Upper lobe of right lung (tissue), 1 donor: ENCODE data around the gene ZC3H10. TPM values are rescaled to one million over a fixed set of nuclear protein-coding genes. Genes with fewer than 3 reads are reported as not detected.

Experiments
- ATAC-seq: fragments of 200-7000 bp; cut with Tn5 transposase; one replicate; pipeline ENCODE4 v1.9.1; 2020; ENCODE audit warnings: mild to moderate bottlenecking, moderate library complexity
- DNase-seq: peaks from one replicate; pipeline ENCODE4 v3.0.0-alpha.2; 2020
- H3K27ac ChIP-seq: fragments of 200-600 bp; one replicate; pipeline ENCODE4 v1.8.0; 2022
- H3K27me3 ChIP-seq: fragments of 200-600 bp; one replicate; pipeline ENCODE4 v1.8.0; 2022; ENCODE audit warnings: mild to moderate bottlenecking
- H3K36me3 ChIP-seq: fragments of 200-600 bp; one replicate; pipeline ENCODE4 v1.8.0; 2022
- H3K4me1 ChIP-seq: fragments of 200-600 bp; one replicate; pipeline ENCODE4 v1.8.0; 2022
- H3K4me3 ChIP-seq: fragments of 200-600 bp; one replicate; pipeline ENCODE4 v1.8.0; 2022; ENCODE audit warnings: mild to moderate bottlenecking
- H3K9me3 ChIP-seq: fragments of 200-600 bp; one replicate; pipeline ENCODE4 v1.8.0; 2022
- intact Hi-C: fragments of 100-400 bp; cut with DNase I; formaldehyde crosslinking; loops from one replicate; pipeline ENCODE4 v1.11.0; 2022
- total RNA-seq: library from RNA; stranded (reverse); fragmentation: NEBNext Ultra II Directional; extraction: Animal tissue kit (Norgen Biotek cat#: 25700); gene quantifications from one replicate; pipeline ENCODE4 v1.2.1, GENCODE V29; 2021
- TF ChIP-seq, protein P1 (sequence below): fragments of 200-600 bp; IDR thresholded peaks from one replicate; pipeline ENCODE4 v1.8.0; 2022; ENCODE audit warnings: antibody characterized with exemption
- donor health status: DM: no; HTN: yes; CAD: no; lungs with severe emphysema.

Gene ZC3H10
- total RNA-seq, 1 donor from 2014 or later, result 8.4 TPM

DNA sequence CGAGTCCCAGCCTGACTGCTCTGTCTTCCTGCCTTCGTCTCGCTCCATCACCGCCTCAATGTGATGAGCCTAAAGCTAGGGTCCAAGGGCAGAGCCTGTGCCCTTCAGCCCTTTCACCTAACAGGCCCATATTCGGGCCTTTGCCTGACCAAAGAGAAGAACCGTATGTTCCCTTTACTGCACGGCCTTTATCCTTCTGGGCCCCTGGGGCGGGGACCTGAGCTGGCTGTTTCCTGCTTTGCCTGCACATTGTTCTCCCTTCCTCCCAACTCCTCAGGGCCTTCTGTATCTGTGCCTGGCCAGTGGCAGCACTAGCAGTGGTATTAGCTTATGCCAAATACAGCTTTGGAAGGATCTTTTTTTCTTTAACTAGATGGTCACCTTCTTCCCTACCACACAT is 25.8 kb downstream of the ZC3H10 start:
- no peak for DNase-seq
- peaks cover 13% of the 10 kb centered on the region for H3K4me1 ChIP-seq
- H3K4me3 ChIP-seq, result no peak overlapping the region
- H3K27ac ChIP-seq, result peak overlapping the region; percentile 56
- no peaks in the 10 kb centered on the region for H3K27me3 ChIP-seq
- intact Hi-C loops, result no loop called here
- ATAC-seq, result peak; percentile 61
- no peaks in the 10 kb centered on the region for H3K9me3 ChIP-seq
- H3K36me3 ChIP-seq, result peaks cover 66% of the 10 kb centered on the region
- TF ChIP-seq, protein P1, sequence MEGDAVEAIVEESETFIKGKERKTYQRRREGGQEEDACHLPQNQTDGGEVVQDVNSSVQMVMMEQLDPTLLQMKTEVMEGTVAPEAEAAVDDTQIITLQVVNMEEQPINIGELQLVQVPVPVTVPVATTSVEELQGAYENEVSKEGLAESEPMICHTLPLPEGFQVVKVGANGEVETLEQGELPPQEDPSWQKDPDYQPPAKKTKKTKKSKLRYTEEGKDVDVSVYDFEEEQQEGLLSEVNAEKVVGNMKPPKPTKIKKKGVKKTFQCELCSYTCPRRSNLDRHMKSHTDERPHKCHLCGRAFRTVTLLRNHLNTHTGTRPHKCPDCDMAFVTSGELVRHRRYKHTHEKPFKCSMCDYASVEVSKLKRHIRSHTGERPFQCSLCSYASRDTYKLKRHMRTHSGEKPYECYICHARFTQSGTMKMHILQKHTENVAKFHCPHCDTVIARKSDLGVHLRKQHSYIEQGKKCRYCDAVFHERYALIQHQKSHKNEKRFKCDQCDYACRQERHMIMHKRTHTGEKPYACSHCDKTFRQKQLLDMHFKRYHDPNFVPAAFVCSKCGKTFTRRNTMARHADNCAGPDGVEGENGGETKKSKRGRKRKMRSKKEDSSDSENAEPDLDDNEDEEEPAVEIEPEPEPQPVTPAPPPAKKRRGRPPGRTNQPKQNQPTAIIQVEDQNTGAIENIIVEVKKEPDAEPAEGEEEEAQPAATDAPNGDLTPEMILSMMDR, result no peak

DNA sequence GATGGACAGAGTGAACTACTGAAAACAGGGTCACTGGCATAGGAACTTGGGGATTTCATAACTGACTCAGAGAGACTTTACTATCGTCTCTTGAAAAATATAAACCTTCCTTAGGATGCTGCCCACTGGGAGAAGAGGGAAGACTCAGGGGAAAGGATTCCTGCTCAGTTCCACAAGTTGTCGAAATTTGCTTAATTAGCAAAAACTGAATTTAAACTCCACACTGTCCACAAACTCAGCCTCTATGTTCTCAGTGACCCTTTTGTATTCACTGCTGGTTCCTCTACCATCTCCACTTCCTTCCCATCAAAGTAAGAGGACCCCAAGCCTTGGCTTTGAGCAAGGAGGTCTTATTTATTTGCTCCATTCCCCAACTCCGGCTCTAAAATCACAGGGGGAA is 27.2 kb downstream of the ZC3H10 start:
- H3K4me1 ChIP-seq, result peaks cover 13% of the 10 kb centered on the region
- H3K9me3 ChIP-seq, result no peaks in the 10 kb centered on the region
- peaks cover 53% of the 10 kb centered on the region for H3K36me3 ChIP-seq
- ATAC-seq (no peak), DNase-seq (no peak)
- H3K4me3 ChIP-seq, result no peak overlapping the region
- TF ChIP-seq, protein P1, result no peak
- H3K27ac ChIP-seq, result no peak overlapping the region
- intact Hi-C loops, result no loop called here
- H3K27me3 ChIP-seq, result no peaks in the 10 kb centered on the region

DNA sequence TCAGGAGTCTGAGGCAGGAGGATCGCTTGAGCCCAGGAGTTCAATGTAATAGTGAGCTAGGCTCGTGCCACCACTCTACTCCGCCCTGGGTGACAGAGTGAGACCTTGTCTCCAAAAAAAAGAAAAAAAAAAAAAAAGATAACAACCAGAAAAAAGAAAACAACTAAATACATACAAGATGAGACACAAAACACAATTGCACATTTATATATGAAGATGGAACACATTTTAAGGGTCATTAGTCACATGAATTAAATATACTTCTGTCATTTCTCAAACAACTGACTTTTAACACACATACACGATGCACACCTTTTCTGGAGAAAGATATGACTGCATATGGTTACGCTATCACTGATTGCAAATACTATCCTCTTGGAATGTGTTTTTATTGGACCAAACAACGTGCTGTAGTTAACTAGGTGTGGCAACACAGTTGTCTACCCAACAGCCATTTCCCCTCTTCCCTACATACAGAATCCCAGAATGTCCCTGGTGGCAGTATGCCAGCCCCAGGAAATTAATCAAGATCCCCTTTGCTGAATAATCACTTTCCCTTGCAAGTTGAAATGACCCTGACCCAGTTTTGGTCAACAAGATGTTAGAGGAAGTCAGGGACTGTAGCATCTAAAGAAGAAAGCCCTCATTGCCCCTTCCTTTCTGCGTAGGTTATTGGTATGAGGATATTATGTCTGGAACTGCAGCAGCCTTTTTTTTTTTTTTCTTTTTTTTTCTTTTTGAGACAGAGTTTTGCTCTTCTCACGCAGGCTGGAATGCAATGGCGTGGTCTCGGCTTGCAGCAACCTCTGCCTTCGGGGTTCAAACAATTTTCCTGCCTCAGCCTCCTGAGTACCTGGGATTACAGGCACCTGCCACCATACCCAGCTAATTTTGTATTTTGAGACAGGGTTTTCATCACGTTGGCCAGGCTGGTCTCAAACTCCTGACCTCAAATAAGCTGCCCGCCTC is 28.7 kb downstream of the ZC3H10 start:
- no peaks in the 10 kb centered on the region for H3K9me3 ChIP-seq
- TF ChIP-seq, protein P1, result no peak
- H3K27ac ChIP-seq, result peak overlapping the region; percentile 31
- no peak overlapping the region for H3K4me3 ChIP-seq
- H3K36me3 ChIP-seq, result peaks cover 39% of the 10 kb centered on the region
- ATAC-seq, result no peak
- no peak for DNase-seq
- no peaks in the 10 kb centered on the region for H3K27me3 ChIP-seq
- intact Hi-C loops, result no loop called here
- peaks cover 27% of the 10 kb centered on the region for H3K4me1 ChIP-seq

DNA sequence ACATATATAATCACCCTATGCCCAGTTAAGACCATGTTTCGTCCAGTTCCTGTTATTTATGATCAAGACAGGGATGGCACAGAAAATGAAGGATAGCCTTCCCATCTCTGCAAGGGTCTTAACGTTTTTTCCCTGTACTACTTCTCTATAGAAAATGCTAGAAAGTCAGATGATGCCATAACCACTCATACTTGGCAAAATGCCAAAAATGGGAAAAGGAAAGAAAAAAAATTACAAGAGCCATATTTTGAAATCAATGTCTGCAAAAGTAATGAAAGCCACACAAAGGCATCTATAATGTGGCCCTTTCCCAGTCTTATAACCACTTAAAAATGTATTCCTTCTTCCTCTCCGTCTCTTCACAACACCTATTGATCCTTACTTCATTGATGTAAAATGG is 32.5 kb downstream of the ZC3H10 start:
- TF ChIP-seq, protein P1, result no peak
- intact Hi-C loops, result no loop called here
- Histone ChIP-seq H3K4me3 (no peak overlapping the region), H3K27ac (no peak overlapping the region), H3K27me3 (no peaks in the 10 kb centered on the region), H3K9me3 (no peaks in the 10 kb centered on the region), H3K4me1 (peaks cover 24% of the 10 kb centered on the region), H3K36me3 (peaks cover under 1% of the 10 kb centered on the region)
- ATAC-seq, result no peak
- no peak for DNase-seq

DNA sequence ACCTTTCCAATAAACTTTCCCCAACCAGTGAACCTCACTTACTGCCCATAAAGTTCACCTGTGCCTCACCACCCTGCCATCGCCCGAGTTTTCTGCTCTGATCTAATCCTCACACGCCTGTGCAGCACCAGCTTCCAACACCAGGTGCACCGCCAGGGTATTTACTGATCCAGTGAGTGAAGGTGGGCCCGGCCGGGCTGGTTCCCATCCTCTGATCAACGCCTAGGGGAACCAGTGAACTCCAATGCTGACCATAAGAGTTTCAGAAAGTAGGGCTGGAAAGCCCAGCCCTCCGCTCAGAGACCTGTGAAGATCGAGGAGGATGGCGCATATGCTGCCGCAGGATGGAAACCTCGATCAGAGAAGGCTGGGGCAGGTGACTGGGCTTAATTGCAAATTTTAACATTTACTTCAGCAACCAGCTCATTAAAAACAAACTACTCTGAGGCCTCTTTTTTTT is 33.6 kb downstream of the ZC3H10 start:
- Histone ChIP-seq H3K27ac (peak overlapping the region; percentile 94), H3K4me3 (peak overlapping the region; percentile 79), H3K9me3 (no peaks in the 10 kb centered on the region), H3K4me1 (peaks cover 21% of the 10 kb centered on the region), H3K36me3 (no peaks in the 10 kb centered on the region), H3K27me3 (no peaks in the 10 kb centered on the region)
- peak; percentile 81 for DNase-seq
- intact Hi-C loops, result no loop called here
- TF ChIP-seq, protein P1, result peak; percentile 39
- ATAC-seq, result peak; percentile 70
